Right renal cortex interstitium (tissue), 3 donors: ENCODE data around the gene OPCML. TPM values are rescaled to one million over a fixed set of nuclear protein-coding genes. Genes with fewer than 3 reads are reported as not detected.

Experiments
- DNase-seq, 3 donors: peaks; one replicate each; pipeline ENCODE4 v3.0.0-alpha.2; 2013; ENCODE audit warnings: low read depth in 3 of 3, low spot score in 2 of 3
- polyA plus RNA-seq, 3 donors: library from polyadenylated mRNA; unstranded; fragments of 120-200 nt; gene quantifications; one replicate each; pipeline ENCODE4 v1.2.1, GENCODE V29; 2013; ENCODE audit not compliant: insufficient read length in 3 of 3

Gene OPCML
- 10 to 100 TPM; 14.1 to 19.4 (median 19.1) TPM for polyA plus RNA-seq

DNA sequence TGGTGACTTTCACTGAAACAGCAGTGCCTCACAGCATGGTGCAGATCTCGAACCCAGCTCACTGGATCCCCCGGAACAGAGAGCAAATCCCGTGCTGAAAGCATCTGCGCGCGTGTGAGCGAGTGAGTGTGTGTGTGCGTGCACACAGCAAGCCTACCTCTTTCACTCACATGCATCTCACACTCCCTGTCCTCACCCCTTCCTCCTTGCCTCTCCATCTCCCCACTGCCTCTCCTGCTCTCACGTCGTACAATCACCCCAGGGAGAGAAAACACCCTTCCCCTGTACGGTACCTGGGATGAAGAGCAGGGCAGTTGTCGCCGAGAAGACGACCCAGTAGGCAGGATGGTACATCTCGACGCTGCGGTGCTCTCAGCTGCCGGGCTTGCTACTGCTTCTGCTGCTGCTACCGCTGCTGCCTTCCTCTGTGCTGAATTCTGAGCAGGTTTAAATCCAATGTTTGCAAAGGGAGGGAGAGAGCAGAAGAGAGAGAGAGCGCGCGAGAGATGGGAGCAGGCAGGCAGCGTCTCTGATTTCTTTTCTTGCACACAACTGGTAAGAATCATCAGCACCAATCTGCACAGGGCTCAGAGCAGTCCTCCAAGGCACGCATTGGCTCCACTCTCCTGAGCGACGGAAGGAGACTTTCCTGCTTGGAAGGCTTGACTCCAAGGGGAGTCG lies at the start of gene OPCML:
TSS of gene OPCML (minus strand) at position 531 of the 681 bp plus-strand sequence.
- DNase-seq = no peak

DNA sequence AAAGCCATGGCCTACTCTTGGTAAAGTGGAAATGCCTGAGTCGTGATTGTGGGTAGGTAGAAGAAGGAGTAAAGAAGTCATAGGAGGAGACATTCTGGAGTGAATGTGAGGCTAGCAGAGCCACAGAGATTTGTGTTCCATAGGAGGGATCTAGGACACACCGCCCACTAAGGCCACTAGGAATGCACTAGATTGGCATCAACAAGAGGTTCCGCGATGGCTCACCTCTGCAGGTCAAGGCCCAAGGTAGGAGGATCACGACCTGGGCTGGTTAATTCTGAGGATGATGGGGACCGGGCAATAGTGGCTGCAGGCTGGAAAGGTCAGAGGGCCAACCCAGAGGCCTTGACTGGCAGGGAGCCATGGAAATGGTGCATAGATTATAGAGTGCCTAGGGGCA lies 48.8 kb upstream of the OPCML start:
- DNase-seq = no peak

DNA sequence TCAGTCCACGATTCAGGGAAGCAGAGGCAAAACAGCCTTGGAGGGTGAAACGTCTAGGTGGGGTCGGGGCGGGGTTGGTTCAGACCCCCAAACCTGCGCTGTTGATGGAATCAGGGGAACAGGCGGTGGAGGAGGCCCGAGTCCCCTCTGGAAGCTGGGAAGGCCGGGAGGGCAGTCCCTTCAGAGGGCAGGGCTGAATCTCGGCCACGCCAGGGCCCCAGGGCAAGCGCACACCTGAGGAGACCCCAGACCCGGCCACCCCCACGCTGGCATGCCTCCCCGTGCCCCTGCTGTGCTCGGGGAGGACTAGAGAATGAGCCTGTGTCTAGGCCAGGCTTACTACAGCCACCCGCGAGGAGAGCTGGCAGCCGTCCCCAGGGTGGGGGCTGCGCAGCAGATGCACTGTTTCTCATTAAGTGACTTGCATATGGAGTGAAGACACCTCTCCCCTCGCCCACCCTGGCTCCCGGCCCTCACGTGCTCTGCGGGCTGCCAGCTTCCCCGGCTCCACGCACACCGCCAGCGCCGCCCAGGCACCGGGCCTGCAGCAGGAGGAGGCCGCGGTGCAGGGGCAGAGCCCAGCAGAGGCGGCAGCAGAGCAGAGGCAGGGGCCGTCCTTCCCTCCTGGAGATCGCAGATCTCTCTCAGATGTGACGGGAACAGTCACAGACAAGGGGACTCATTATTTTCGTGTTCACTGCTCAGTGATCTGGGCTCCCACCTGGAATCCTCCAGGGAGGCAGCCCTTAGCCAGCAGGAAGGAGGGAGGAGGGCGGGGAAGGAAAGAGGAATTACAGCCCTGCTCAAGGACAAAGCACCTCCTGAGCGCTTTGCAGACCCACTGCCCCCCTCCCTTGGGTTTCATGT lies 47.1 kb upstream of the OPCML start:
- DNase-seq = no peak

DNA sequence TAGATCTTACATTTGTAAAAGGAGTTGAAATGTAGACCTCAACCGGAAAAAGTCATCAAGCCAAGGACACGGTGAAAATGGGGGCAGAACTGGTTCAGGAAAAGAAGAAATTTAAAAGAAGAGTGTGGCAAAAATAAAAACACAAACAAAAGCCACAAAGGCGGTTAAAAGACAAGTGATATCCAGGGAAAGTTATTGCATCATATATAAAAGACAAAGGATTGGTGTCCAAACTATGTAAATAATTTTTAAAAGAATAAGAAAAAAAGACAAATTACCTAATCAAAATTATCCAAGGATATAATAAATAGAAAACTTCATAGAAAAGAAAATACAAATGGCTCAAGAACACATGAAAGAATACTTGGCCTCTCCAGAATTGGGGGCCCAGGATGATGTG lies 45.1 kb upstream of the OPCML start:
- DNase-seq = no peak

DNA sequence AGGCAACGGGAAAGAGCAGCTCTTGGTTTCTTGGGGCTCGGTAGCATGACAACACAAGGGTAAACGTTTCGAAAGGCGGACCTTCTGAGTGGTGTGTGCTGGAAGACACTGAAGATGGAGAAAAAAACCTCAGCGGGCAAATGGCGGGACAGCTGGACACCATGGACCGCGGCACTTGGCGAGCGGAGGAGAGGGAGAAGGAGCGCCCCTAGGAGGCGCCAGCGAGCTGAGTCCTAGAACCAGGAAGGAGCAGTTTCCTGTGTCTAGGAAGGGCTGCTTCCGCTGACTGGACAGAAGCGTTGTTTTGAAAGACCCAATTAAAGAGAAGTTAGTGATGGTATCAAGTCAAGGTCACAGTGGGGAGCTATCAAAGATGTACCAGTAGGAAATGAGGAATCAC lies 44.0 kb upstream of the OPCML start:
- no peak for DNase-seq

DNA sequence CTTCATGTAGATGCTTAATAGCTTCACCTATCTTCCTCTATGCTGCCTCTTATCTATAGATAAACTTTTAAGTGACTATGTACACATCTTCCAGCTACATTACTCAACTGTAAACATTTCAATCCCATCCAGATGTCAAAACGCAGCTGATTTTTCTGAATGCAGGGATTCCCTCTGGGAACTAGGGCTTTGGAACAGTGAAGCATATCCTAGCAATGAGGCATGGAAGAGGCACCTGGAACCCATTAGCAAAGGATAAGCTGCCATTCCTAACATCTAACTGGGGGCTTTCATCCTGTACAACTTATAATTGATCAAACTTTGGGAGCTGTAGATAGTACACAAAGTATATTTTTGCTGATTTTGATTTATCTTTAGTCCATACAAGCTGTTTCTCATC lies 40.8 kb upstream of the OPCML start:
- no peak for DNase-seq

DNA sequence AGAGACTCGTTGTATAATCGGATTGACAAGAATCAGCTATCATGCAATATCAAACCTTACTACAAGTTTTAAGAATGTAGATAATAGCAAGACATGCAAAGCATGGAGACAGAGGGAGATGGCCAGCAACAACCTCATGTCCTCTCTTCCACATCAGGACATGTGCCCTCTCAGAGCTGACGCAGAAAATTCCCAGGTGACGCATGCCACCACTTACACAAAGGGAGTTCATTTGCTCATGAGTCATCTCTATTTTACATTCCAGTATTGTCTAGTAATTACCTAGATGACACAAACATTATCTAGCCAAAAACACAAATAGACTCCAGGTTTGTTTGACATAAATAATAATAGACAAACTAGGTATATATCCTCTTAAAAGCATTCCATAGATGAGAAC lies 38.1 kb upstream of the OPCML start:
- DNase-seq = no peak

DNA sequence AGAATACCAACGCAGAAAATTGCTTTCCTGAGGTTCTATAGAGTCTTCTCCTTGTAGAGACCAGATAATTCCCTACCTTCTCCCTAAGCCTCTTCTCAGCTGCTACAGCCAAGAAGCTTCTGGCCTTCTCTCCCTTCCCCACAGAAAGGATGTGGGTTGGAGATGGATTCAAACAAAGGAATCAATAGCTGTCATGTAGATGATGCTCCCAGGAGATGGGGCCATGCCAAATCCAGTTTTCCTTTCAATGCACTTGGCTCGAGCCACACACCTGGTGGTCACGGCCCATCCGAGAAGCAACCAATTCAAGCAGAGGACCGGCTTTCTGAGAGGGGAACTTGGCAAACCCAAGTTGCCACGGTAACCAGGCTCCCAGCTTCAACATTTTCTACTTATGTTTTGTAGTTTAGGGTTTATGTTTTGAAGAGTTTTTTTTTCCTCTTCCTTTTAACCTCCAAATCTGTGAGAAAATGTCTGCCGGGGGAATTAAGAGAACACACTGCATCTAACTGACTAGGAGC lies 31.3 kb upstream of the OPCML start:
- DNase-seq = no peak

DNA sequence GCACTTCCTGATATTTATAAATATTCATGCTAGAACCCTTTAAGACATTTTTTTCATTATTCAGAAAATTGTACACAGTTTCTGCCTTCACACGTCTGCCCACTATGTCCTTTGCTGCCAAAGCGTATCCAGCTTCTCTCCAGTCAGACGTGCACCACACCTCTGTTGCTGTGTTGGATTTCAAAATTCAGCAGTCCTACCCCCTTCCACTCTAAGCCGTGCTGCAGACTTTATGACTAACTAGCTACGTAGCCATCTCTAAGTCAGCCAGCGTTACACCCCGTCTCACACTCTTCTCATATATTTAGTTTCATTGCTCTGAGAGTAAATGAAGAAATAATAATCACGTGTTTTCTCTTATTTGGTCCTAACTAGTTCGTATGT lies 28.2 kb upstream of the OPCML start:
- no peak for DNase-seq

DNA sequence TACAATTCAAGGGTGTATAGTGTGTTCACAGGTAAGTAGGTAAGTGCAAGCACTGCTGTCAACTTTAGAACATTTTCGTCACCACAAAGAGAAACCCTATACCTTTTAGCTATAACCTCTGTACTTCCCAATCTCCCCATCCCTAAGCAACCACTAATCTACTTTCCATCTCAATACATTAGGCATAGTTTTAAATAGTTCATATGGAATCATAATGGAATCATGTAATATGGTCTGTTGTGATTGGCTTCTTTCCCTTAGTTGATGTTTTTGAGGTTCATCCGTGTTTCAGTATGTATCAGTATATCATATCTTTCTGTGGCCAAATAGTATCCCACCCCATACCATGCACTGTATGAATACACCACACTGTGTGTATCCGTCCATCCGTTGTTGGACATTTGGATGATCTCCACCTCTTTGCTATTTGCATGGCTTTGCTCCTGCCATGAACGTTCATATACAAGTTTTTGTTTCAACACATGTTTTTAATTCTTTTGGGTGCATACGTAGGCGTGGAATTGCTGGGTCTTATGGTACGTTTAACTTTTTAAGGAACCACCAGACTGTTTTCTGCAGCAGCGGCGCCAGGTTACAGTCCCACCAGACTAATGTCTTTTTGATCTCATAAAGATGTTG lies 27.7 kb upstream of the OPCML start:
- DNase-seq = no peak

DNA sequence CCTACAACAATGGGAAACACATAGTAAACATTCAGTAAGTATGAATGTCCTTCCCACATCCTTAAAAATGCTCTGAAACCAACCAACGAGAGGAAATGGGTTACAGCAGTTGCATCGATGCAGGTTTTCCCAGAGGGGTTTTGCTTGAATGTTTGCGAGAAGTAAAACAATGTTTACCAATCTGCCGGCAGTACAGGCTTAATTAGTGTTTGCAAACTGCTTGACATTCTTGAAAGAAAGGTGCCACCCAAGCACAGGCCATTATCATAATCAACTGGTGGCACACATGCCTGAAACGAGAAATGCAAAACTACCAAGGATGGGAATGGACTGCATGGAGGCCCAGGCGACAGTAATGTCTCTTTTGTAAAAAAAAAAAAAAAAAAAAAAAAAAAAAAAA lies 27.1 kb upstream of the OPCML start:
- DNase-seq = no peak

DNA sequence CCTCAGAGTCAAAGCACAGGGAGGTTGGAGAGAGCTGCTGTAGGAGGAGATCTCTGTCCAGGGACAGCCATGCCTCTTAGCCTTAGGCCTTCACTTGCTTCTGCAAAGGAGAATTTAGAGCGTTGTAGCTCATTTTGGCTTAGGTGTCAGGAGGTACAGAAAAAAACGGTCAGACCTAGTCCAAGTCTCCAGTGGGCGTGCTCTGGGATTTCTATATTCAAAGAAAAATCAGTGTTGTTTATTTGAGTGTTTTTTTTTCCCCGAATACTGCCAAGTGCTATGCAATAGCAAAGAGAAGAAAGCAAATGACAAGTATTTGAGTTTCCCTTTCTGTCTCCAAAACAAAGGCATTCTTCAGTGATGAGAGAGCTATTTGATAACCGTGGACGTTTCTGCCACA lies 22.7 kb upstream of the OPCML start:
- no peak for DNase-seq

DNA sequence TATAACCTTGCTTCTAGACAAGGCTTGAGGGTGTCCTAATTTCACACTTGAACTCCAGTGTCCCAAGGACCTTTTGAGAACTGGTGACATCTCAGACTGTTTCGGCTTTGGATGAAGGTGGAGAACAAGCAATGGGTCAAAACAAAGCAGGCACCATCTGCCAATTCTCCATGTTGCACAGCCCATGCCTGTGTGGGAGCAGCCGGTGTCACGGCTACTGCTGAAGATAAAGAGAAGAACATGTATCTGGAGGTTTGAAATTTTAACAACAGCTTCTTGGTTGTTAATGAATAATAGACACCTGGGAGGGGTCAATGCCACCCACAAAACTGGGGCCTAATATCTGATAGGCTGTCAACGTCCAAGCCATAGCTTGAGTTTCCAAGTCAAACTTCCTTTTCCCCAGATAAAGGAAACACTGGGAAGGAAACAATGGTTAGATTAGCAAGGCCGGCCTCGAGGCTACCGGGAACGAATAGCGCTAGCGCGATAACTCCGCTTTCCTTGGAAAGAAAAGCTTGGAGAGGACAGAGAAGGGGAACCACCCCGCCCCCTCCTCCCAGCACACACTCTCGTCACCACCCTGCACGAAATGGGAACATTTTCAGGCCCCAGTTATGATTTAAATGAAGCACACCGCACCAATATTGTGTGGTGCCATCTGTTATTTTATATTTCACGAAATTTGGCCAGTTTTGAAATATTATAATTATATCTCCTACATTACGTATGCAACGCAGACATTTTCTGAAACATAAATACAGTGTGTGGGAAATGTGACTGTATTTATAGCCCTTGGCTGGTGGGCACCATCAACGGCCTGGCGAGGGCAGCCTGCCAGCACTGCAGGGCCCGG lies 21.8 kb upstream of the OPCML start:
- DNase-seq = no peak

DNA sequence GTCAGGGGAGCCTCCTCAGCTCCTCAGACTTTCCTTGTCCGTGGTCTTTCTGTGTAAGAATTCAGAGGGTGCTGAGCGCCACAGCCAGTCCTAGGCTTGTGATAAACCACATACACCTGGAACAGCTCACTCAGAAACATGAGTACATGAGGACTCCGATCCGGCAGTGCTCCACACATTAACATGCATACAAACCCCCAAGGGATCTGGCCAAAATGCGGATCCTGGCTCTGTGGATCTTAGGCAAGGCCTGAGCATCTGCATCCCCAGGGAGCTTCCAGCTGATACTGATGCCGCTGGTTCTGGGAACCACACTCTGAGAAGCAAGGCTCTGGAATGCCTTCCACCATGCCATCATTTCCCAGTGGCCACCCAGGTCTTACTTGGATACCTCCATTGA lies 20.6 kb upstream of the OPCML start:
- DNase-seq = no peak

DNA sequence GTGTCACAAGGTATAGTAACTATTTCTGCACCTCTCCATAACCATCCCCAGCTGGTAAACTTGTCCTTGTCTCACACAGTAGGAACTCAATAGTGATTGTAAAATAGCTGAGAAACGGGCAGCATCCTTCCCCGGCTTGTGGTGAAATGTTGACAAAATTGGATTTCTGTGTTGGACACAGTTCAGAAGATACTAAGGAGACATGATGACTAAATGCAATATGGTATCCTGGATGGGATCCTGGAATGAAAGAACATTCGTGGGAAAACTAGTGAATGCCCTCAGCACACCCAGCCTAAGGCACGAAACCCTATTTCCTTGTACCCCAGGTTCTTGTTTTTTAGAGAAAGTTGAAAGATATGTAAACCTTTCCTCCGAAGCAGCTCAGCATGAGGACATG lies 18.8 kb upstream of the OPCML start:
- no peak for DNase-seq

DNA sequence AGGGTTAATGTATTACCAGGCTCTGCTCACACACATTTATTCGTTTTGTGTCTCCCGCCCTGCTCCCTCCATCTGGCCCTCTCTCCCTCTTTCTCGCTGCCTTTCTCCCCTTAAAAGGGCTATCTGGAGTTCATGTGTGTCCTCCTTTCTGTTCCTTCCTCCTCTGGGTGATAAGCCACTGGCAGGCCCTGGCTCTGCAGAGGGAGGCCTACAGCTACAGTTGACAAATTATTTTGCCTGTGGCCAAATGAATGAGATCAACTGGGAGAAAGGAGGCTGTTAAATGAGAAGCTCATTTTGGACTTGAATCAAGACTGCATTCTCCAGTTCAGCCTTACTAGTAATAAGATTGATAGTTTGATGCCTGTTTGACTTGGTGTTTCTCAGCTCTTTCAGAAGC lies 17.5 kb upstream of the OPCML start:
- no peak for DNase-seq

DNA sequence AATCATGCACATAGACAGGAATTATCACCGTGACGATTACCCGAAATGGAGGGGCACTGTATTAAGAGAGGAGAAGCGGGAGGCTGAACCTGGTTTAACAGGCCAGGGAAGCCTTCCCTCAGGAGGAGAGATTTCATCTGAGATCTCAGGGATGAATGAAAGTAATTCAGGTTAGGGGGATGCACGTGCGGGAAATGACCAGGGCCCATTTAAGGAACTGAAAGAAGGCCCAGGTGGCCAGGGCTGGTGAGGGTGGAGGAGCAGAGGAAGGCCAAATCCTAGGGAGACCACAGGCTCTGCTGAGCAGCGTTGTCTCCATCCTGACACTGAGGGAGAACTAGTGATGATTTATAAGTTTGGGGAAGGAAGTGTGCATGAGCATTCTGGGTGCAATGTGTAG lies 16.3 kb upstream of the OPCML start:
- no peak for DNase-seq

DNA sequence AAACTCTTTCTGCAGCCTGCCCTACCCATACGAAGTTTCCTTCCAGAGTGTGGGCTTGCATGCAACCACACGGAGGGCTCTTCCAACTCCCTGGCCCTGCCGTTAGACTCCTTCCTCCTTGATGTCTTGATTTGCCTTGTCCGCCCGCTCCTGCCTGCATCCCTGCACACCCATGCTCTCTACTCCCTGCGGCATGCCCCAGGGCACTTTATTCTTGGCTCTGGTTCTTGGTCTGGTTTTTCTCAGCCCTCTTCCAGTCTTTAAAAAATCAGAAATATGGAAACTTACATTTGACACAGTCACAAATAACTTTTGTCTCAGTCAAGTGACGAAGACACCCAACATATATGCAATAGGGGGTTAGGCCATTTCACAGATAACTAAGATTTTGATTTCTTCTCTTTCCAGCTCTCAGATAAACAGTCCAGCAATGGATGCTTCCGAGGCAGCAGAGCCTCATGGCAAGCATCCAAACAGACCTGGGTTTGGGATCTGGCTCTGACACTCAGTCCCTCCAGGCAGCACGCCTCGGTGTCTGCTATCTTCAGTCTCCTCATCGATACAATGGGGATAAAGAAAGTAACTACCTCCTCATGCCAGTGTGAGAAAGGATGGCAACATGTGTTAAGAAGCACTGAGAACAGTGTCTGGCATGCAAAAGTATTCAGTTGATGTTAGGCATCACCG lies 15.7 kb upstream of the OPCML start:
- no peak for DNase-seq

DNA sequence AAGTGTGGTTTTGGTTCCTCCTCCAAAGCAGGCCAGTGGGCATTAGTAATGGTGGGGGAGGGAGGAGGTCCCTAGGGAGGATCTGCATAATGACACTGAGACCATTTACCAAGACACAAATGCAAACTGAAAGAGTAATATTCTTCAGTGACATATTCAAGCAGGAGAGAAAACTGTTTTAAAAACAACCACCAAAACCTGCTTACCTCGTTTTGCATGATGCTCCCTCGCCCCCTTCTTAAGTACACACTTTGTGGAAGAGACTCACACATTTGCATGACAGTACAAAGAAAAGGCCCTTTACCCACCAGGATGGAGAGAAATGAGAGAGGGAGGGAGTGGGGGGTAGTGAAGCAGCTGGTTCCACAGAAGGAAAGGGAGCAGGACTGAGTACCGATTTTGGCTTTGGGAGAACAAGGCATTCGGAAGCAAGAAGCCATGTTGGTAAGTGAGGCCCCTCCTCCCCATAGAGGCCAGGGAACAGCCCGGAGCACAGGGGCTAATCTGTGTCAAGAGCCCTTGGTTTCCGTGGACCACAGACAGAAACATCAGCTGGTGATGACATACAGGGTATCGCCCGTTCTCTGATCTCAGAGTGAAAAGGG lies 13.0 kb upstream of the OPCML start:
- DNase-seq = no peak

DNA sequence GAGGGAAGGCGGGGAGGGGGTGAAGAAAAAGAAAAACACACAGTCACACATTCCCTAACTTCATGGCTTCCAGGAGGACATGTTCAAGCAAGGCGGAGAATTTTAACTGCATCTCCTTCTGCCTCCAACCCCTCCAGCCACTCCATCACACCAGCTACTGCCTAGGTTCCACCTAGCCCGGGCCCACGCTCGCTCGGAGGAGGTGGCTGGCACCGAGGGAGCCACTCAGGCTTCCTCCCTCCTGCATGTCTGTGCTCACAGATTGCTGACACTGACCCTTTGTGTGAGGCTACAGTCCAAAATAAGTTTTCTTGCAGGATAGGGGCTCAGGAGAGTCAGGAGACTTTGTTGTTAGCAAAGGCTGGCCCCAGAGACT lies 9.4 kb upstream of the OPCML start:
- DNase-seq = no peak
